SK-N-SH (cell line): ENCODE measurements around the gene PCP2. TPM values are rescaled to one million over a fixed set of nuclear protein-coding genes. Genes with fewer than 3 reads are reported as not detected.

Source experiments
- CTCF ChIA-PET: fragments of 300-600, 350-600 bp; formaldehyde crosslinking; extraction: SDS; loops from one replicate; lab custom pipeline; 2021; lab: Yijun Ruan, JAX
- POLR2A ChIA-PET: fragments of 350-600 bp; sonication (Branson Sonifier 250); formaldehyde crosslinking; extraction: SDS; loops from one replicate; lab custom pipeline; 2020; ENCODE audit warnings: antibody characterized with exemption, inconsistent platforms; lab: Yijun Ruan, JAX
- DNase-seq: peaks from one replicate; pipeline ENCODE4 v3.0.0; 2012
- H2AFZ ChIP-seq: fragments of 200-600 bp; sonication (generic); 2 replicates; pipeline ENCODE4 v1.8.1; 2016; ENCODE audit warnings: antibody characterized with exemption, mild to moderate bottlenecking, low read depth
- H3F3A ChIP-seq: fragments of 200-600 bp; sonication (generic); replicated peaks from 2 replicates; pipeline ENCODE3; 2016; ENCODE audit warnings: antibody characterized with exemption, mild to moderate bottlenecking; ENCODE audit not compliant: insufficient read depth
- H3K27ac ChIP-seq, 2 experiments: fragments of 200-500 bp in 1 of 2; fragments of 200-600 bp in 1 of 2; sonication (Bioruptor generic) in 1 of 2; sonication (generic), shearing (Covaris generic) in 1 of 2; 2 replicates each; pipeline versions ENCODE4 v1.5.1 to v1.6.1; 2014 to 2016; ENCODE audit warnings: low read depth in 2 of 2, inconsistent platforms in 1 of 2, low read length in 1 of 2, mild to moderate bottlenecking in 1 of 2, mixed read lengths in 1 of 2
- H3K27me3 ChIP-seq: fragments of 200-600 bp; sonication (generic), shearing (Covaris generic); 2 replicates; pipeline ENCODE4 v1.6.1; 2016; ENCODE audit warnings: mixed run types; ENCODE audit not compliant: insufficient read depth
- H3K36me3 ChIP-seq, 2 experiments: fragments of 200-500 bp in 1 of 2; fragments of 200-600 bp in 1 of 2; sonication (Bioruptor generic) in 1 of 2; sonication (generic) in 1 of 2; replicated peaks in 1 of 2; 2 replicates each; pipeline versions ENCODE3 to v1.5.1; 2014 to 2016; ENCODE audit warnings: low read length in 1 of 2, mild to moderate bottlenecking in 1 of 2; ENCODE audit not compliant: insufficient read depth in 2 of 2, control insufficient read depth in 1 of 2
- H3K4me1 ChIP-seq, 2 experiments: fragments of 200-500 bp in 1 of 2; fragments of 200-600 bp in 1 of 2; sonication (Bioruptor generic) in 1 of 2; sonication (generic), shearing (Covaris generic) in 1 of 2; 2 replicates each; pipeline versions ENCODE4 v1.5.1 to v1.6.1; 2014 to 2016; ENCODE audit warnings: low read depth in 1 of 2, low read length in 1 of 2, mixed run types in 1 of 2; ENCODE audit not compliant: insufficient read depth in 2 of 2, control insufficient read depth in 1 of 2
- H3K4me2 ChIP-seq: fragments of 200-600 bp; sonication (generic), shearing (Covaris generic); 2 replicates; pipeline ENCODE4 v1.6.1; 2017; ENCODE audit warnings: mixed run types
- H3K4me3 ChIP-seq, 2 experiments: fragments of 200-500 bp in 1 of 2; fragments of 200-600 bp in 1 of 2; sonication (Bioruptor generic) in 1 of 2; sonication (generic), shearing (Covaris generic) in 1 of 2; 2 replicates each; pipeline versions ENCODE4 v1.5.1 to v1.8.1; 2014 to 2016; ENCODE audit warnings: low read depth in 2 of 2, inconsistent platforms in 1 of 2, low read length in 1 of 2, mild to moderate bottlenecking in 1 of 2, mixed read lengths in 1 of 2, moderate library complexity in 1 of 2
- H3K79me2 ChIP-seq: fragments of 200-600 bp; sonication (generic); 2 replicates; pipeline ENCODE4 v1.8.1; 2017; ENCODE audit warnings: mild to moderate bottlenecking; ENCODE audit not compliant: insufficient read depth
- H3K9ac ChIP-seq: fragments of 200-600 bp; sonication (generic); 2 replicates; pipeline ENCODE4 v1.6.1; 2017; ENCODE audit warnings: mixed run types
- H3K9me2 ChIP-seq: fragments of 200-600 bp; sonication (generic); 2 replicates; pipeline ENCODE4 v1.6.1; 2017; ENCODE audit warnings: mixed run types
- H3K9me3 ChIP-seq: fragments of 200-600 bp; sonication (generic); 2 replicates; pipeline ENCODE4 v1.6.1; 2017; ENCODE audit warnings: mixed run types, mild to moderate bottlenecking, moderate library complexity
- H4K20me1 ChIP-seq: fragments of 200-600 bp; sonication (generic); 2 replicates; pipeline ENCODE4 v1.6.1; 2017; ENCODE audit warnings: mild to moderate bottlenecking, mixed run types; ENCODE audit not compliant: insufficient read depth
- CHD2 ChIP-seq: fragments of 150-350 bp; IDR thresholded peaks from 2 replicates; pipeline ENCODE4 v1.6.1; 2018; ENCODE audit warnings: low read length; ENCODE audit not compliant: partially characterized antibody
- EP300 ChIP-seq, 2 experiments: IDR thresholded peaks; 2 replicates each; pipeline versions ENCODE4 v1.4.0 to v1.6.1; 2012; ENCODE audit warnings: borderline replicate concordance in 1 of 2, low read depth in 1 of 2, low read length in 1 of 2
- FOXM1 ChIP-seq: IDR thresholded peaks from 2 replicates; pipeline ENCODE4 v1.4.0; 2012; ENCODE audit warnings: low read depth, mild to moderate bottlenecking
- GABPA ChIP-seq: IDR thresholded peaks from 2 replicates; pipeline ENCODE4 v1.4.0; 2012; ENCODE audit warnings: low read depth, mild to moderate bottlenecking
- GATA2 ChIP-seq: sonication (generic); formaldehyde crosslinking; IDR thresholded peaks from 2 replicates; pipeline ENCODE4 v1.5.0; 2020; ENCODE audit warnings: mild to moderate bottlenecking, missing genetic modification reagents
- NFIC ChIP-seq: IDR thresholded peaks from 2 replicates; pipeline ENCODE4 v1.4.0; 2012; ENCODE audit warnings: borderline replicate concordance
- RAD21 ChIP-seq: IDR thresholded peaks from 2 replicates; pipeline ENCODE4 v1.6.1; 2012; ENCODE audit warnings: mild to moderate bottlenecking, low read length
- RFX5 ChIP-seq: IDR thresholded peaks from 2 replicates; pipeline ENCODE4 v1.6.1; 2012; ENCODE audit warnings: mild to moderate bottlenecking, improper control_type of control experiment, low read length
- RXRA ChIP-seq: IDR thresholded peaks from 2 replicates; pipeline ENCODE4 v1.4.0; 2012; ENCODE audit warnings: low read depth, mild to moderate bottlenecking, borderline replicate concordance
- SMC3 ChIP-seq: IDR thresholded peaks from 2 replicates; pipeline ENCODE4 v1.6.1; 2012; ENCODE audit warnings: low read depth, low read length, improper control_type of control experiment
- YY1 ChIP-seq: IDR thresholded peaks from 2 replicates; pipeline ENCODE4 v1.4.0; 2012; ENCODE audit warnings: low read depth, mild to moderate bottlenecking
- whole genome bisulfite sequencing: methylation state at CpG from one replicate; pipeline ENCODE4 v1.1.6; 2017; ENCODE audit warnings: low lambda C conversion rate; 5-methylcytosine and 5-hydroxymethylcytosine counted together
- polyA plus RNA-seq, 3 experiments: library from polyadenylated mRNA; depleted of rRNA; stranded (reverse); fragments of >200 nt; gene quantifications; 2 replicates each; pipeline ENCODE4 v1.2.3, GENCODE V29; 2012
- TF ChIP-seq, protein P1 (sequence below): IDR thresholded peaks from 2 replicates; pipeline ENCODE4 v1.4.0; 2012; ENCODE audit warnings: low read depth, borderline replicate concordance
- TF ChIP-seq, protein P2 (sequence below): fragments of 150-350 bp; IDR thresholded peaks from 2 replicates; pipeline ENCODE4 v1.6.1; 2017; ENCODE audit warnings: antibody characterized with exemption, low read length, low read depth, borderline replicate concordance
- TF ChIP-seq, protein P3 (sequence below): fragments of 200-600 bp; sonication (generic); IDR thresholded peaks from 2 replicates; pipeline ENCODE4 v1.6.1; 2017; ENCODE audit warnings: antibody characterized with exemption, mild to moderate bottlenecking, moderate library complexity
- TF ChIP-seq, protein P4 (sequence below): IDR thresholded peaks from 2 replicates; pipeline ENCODE4; 2012

PCP2 gene
- polyA plus RNA-seq, 1 of the 3 experiments (the other 2 are of a cell fraction), result not detected

DNA sequence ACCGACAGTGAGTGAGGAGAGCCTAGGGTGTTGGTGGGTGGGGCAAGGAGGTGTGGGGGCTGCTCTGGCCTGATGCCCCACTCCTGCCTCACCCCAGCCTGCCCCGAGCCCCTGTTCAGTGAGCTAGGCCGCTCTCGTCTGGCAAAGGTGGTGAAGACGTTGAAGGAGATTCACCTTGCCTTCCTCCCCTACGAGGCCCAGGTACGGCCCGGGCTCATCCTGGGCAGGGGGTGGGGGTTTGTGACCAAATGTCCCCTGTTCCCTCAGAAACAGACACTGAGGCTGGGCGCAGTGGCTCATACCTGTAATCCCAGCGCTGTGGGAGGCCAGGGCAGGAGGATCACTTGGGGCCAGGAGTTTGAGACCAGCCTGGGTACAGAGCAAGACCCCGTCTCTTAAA, 7.3 kb upstream of the PCP2 start (continued):
- TF ChIP-seq, protein P1, sequence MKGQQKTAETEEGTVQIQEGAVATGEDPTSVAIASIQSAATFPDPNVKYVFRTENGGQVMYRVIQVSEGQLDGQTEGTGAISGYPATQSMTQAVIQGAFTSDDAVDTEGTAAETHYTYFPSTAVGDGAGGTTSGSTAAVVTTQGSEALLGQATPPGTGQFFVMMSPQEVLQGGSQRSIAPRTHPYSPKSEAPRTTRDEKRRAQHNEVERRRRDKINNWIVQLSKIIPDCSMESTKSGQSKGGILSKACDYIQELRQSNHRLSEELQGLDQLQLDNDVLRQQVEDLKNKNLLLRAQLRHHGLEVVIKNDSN, result no peak
- TF ChIP-seq YY1 (no peak), NFIC (no peak), RFX5 (no peak), SMC3 (no peak), EP300 (IDR thresholded peaks at IDR 0.05; ENCODE audit: borderline replicate concordance in 1 of 2, low read depth in 1 of 2, low read length in 1 of 2) (no peak)
- TF ChIP-seq, protein P2, sequence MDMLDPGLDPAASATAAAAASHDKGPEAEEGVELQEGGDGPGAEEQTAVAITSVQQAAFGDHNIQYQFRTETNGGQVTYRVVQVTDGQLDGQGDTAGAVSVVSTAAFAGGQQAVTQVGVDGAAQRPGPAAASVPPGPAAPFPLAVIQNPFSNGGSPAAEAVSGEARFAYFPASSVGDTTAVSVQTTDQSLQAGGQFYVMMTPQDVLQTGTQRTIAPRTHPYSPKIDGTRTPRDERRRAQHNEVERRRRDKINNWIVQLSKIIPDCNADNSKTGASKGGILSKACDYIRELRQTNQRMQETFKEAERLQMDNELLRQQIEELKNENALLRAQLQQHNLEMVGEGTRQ, result no peak

DNA sequence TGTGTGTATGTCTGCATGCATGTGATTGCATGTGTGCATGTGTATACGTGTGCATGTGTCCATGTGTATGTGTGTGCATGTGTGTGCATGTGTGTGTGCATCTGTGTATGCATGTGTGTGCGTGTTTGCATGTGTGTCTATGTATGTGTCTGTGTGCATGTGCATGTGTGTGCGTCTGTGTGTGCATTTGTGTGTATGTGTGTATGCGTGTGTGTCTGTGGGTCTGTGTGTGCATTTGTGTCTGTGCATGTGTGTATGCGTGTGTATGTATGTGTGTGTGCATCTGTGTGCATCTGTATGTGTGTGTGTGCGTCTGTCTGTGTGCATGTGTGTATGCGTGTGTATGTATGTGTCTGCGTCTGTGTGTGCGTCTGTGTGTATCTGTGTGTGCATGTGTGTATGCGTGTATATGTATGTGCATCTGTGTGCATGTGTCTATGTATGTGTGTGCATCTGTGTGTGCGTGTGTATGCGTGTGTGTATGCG, 6.4 kb upstream of the PCP2 start:
- no peak overlapping the region for H3K27ac ChIP-seq
- no peaks in the 10 kb centered on the region for H3K9me2 ChIP-seq
- peaks cover 0 to 4% of the 10 kb centered on the region in 2 experiments; a peak in 1 of 4 replicates for H3K4me1 ChIP-seq
- H2AFZ ChIP-seq, result no peak overlapping the region
- ChIA-PET CTCF (interaction anchor here (1.2 to 1.3 kb wide), 2 partner anchors 41 to 72 kb away, joined by 3 to 4 read pairs; partner anchors contain the start of gene TRAPPC5), POLR2A (no interaction called here)
- TF ChIP-seq EP300 (IDR thresholded peaks at IDR 0.05; ENCODE audit: borderline replicate concordance in 1 of 2, low read depth in 1 of 2, low read length in 1 of 2), result no peak
- TF ChIP-seq GATA2 (CRISPR knock-in tag), result no peak
- no peaks in the 10 kb centered on the region for H4K20me1 ChIP-seq
- no peak overlapping the region for H3K4me3 ChIP-seq
- H3K27me3 ChIP-seq, result peaks cover 34% of the 10 kb centered on the region
- no peaks in the 10 kb centered on the region for H3K36me3 ChIP-seq
- no peak overlapping the region for H3K4me2 ChIP-seq
- DNase-seq, result no peak
- no peak overlapping the region for H3K9ac ChIP-seq
- peaks cover 4% of the 10 kb centered on the region for H3F3A ChIP-seq
- 69% methylated on average over 13 of the region's 13 CpGs for WGBS
- no peaks in the 10 kb centered on the region for H3K9me3 ChIP-seq
- no peaks in the 10 kb centered on the region for H3K79me2 ChIP-seq

DNA sequence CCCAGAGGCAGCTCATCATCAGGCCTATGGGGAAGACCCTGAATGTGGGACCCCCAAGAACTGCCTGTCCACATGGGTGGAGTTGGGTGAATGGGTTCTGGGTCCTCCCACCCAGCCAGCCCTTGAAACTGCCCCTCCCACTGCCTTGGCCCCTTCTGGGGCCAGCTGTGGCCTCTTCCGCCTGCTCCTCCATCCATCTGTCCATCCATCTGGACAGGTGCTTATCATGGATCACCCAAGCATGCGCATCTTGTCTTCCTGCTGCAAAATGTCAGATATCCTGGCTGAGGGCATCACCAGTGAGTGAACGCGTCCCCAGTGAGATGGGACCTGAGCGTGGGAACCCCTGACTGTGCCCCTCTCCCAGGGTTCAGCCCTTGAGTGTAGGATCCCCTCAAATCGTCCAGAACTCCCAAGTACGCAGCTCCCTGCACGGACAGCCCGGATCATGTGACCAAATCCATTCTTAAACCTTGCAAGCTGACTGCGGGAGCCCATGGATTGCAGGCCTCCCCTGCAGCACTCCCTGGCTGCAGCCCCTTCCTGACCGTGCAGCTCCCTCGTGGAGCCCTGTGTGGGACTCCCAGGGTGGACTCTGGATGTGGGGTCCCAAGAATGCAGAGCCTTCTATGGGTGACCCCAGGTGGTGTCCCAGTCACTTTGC, 5.4 kb upstream of the PCP2 start:
- peaks cover 0 to 4% of the 10 kb centered on the region in 2 experiments; a peak in 1 of 4 replicates for H3K4me1 ChIP-seq
- H3K27ac ChIP-seq, result no peak overlapping the region
- H2AFZ ChIP-seq, result no peak overlapping the region
- no peaks in the 10 kb centered on the region for H3K36me3 ChIP-seq
- H3K4me3 ChIP-seq, result no peak overlapping the region
- H3K4me2 ChIP-seq, result no peak overlapping the region
- no peaks in the 10 kb centered on the region for H4K20me1 ChIP-seq
- peaks cover 37% of the 10 kb centered on the region for H3K27me3 ChIP-seq
- no peaks in the 10 kb centered on the region for H3K79me2 ChIP-seq
- no peaks in the 10 kb centered on the region for H3K9me2 ChIP-seq
- POLR2A ChIA-PET, result no interaction called here
- H3K9me3 ChIP-seq, result no peaks in the 10 kb centered on the region
- CTCF ChIA-PET, result interaction anchor here (1.1 to 2.7 kb wide), 4 partner anchors 13 to 160 kb away, joined by 3 to 14 read pairs (median 4); partner anchors contain the start of gene TRAPPC5
- TF ChIP-seq NFIC (no peak), RAD21 (no peak), RXRA (no peak), RFX5 (no peak), GABPA (no peak), SMC3 (no peak), FOXM1 (no peak), GATA2 (CRISPR knock-in tag) (no peak), YY1 (no peak), CHD2 (no peak), EP300 (IDR thresholded peaks at IDR 0.05; ENCODE audit: borderline replicate concordance in 1 of 2, low read depth in 1 of 2, low read length in 1 of 2) (no peak)
- TF ChIP-seq, protein P3, sequence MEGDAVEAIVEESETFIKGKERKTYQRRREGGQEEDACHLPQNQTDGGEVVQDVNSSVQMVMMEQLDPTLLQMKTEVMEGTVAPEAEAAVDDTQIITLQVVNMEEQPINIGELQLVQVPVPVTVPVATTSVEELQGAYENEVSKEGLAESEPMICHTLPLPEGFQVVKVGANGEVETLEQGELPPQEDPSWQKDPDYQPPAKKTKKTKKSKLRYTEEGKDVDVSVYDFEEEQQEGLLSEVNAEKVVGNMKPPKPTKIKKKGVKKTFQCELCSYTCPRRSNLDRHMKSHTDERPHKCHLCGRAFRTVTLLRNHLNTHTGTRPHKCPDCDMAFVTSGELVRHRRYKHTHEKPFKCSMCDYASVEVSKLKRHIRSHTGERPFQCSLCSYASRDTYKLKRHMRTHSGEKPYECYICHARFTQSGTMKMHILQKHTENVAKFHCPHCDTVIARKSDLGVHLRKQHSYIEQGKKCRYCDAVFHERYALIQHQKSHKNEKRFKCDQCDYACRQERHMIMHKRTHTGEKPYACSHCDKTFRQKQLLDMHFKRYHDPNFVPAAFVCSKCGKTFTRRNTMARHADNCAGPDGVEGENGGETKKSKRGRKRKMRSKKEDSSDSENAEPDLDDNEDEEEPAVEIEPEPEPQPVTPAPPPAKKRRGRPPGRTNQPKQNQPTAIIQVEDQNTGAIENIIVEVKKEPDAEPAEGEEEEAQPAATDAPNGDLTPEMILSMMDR, result no peak
- TF ChIP-seq, protein P4, sequence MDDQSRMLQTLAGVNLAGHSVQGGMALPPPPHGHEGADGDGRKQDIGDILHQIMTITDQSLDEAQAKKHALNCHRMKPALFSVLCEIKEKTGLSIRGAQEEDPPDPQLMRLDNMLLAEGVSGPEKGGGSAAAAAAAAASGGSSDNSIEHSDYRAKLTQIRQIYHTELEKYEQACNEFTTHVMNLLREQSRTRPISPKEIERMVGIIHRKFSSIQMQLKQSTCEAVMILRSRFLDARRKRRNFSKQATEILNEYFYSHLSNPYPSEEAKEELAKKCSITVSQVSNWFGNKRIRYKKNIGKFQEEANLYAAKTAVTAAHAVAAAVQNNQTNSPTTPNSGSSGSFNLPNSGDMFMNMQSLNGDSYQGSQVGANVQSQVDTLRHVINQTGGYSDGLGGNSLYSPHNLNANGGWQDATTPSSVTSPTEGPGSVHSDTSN, result no peak
- H3K9ac ChIP-seq, result no peak overlapping the region
- no peak for DNase-seq
- WGBS, result 12% methylated on average over 11 of the region's 12 CpGs
- peaks cover 4% of the 10 kb centered on the region for H3F3A ChIP-seq
